ENCODE data around the gene GNB3. TPM values are rescaled to one million over a fixed set of nuclear protein-coding genes. Genes with fewer than 3 reads are reported as not detected.

Gene GNB3
- total and polyA plus RNA-seq, 3 experiments from 2014 or later = 0.48 to 0.78 TPM; not detected in 1

GRCh38 chr12:6833189-6833890 lies 7.4 kb upstream of the GNB3 start:
- H3K9me3 ChIP-seq (ENCODE audit: low read length) = no peaks in the 10 kb centered on the region
- H3K36me3 ChIP-seq (ENCODE audit: insufficient read depth, low read length) = no peaks in the 10 kb centered on the region
- peaks cover 3% of the 10 kb centered on the region for H3K27me3 ChIP-seq (ENCODE audit: insufficient read depth, low read length, poor library complexity, severe bottlenecking)
- peaks cover 12% of the 10 kb centered on the region for H3K4me1 ChIP-seq (ENCODE audit: insufficient read depth, low read length)
- POLR2A ChIA-PET = interaction anchor here (0.6 kb wide), 1 partner anchor 40 kb away, joined by 3 read pairs; the partner anchor contains the start of gene SPSB2
- peaks cover 0 to 24% (median 0%) of the 10 kb centered on the region in 3 donors for H3K36me3 Mint-ChIP-seq
- no peaks in the 10 kb centered on the region for H3K9me3 Mint-ChIP-seq
- H3K4me1 Mint-ChIP-seq = peaks cover 4 to 14% (median 8%) of the 10 kb centered on the region in 3 donors
- DNase-seq = no peak
- H3K27ac Mint-ChIP-seq = no peak overlapping the region
- CTCF ChIA-PET = interaction anchor here (0.6 to 7.5 kb wide), 8 partner anchors 9 to 275 kb away, joined by 3 to 91 read pairs (median 5); partner anchors contain the start of genes CDCA3, MLF2, SPSB2 and USP5
- peaks cover 8 to 10% of the 10 kb centered on the region in 2 donors for H3K27me3 Mint-ChIP-seq
- H3K27ac ChIP-seq (ENCODE audit: low read depth, low read length) = no peak overlapping the region
- no peak overlapping the region for H3K4me3 Mint-ChIP-seq
- no peak overlapping the region for H3K4me3 ChIP-seq (ENCODE audit: low read length)

GRCh38 chr12:6834254-6834653 lies 6.5 kb upstream of the GNB3 start:
- ChIA-PET CTCF (interaction anchor here (1.1 to 7.5 kb wide), 11 partner anchors 9 to 316 kb away, joined by 3 to 91 read pairs (median 5); partner anchors contain the start of genes CDCA3, MLF2, SPSB2 and USP5), POLR2A (interaction anchor here (0.5 to 0.6 kb wide), 2 partner anchors 39 to 113 kb away, joined by 3 to 5 read pairs; partner anchors contain the start of gene SPSB2)
- Mint-ChIP-seq H3K36me3 (peaks cover 0 to 23% (median 0%) of the 10 kb centered on the region in 3 donors), H3K9me3 (no peaks in the 10 kb centered on the region), H3K27ac (peak overlapping the region in 1 of 8 donors; percentile 5), H3K4me3 (peak overlapping the region in 1 of 7 donors; percentile 5), H3K27me3 (peaks cover 5 to 8% of the 10 kb centered on the region in 2 donors), H3K4me1 (peaks cover 4 to 8% (median 6%) of the 10 kb centered on the region in 3 donors)
- Histone ChIP-seq H3K27ac (ENCODE audit: low read depth, low read length) (no peak overlapping the region), H3K4me3 (ENCODE audit: low read length) (no peak overlapping the region), H3K27me3 (ENCODE audit: insufficient read depth, low read length, poor library complexity, severe bottlenecking) (peaks cover 3% of the 10 kb centered on the region), H3K4me1 (ENCODE audit: insufficient read depth, low read length) (peaks cover 12% of the 10 kb centered on the region), H3K36me3 (ENCODE audit: insufficient read depth, low read length) (no peaks in the 10 kb centered on the region), H3K9me3 (ENCODE audit: low read length) (no peaks in the 10 kb centered on the region)
- DNase-seq = no peak

- Mint-ChIP-seq H3K9me3 (no peaks in the 10 kb centered on the region), H3K4me3 (no peak overlapping the region), H3K27me3 (peaks cover 4 to 8% of the 10 kb centered on the region in 2 donors), H3K36me3 (peaks cover 0 to 23% (median 0%) of the 10 kb centered on the region in 3 donors), H3K27ac (peak overlapping the region in 1 of 8 donors; percentile 33), H3K4me1 (peaks cover 0 to 4% (median 3%) of the 10 kb centered on the region in 3 donors)
- Histone ChIP-seq H3K4me1 (ENCODE audit: insufficient read depth, low read length) (peaks cover 6% of the 10 kb centered on the region), H3K27me3 (ENCODE audit: insufficient read depth, low read length, poor library complexity, severe bottlenecking) (no peaks in the 10 kb centered on the region), H3K9me3 (ENCODE audit: low read length) (no peaks in the 10 kb centered on the region), H3K4me3 (ENCODE audit: low read length) (no peak overlapping the region), H3K36me3 (ENCODE audit: insufficient read depth, low read length) (no peaks in the 10 kb centered on the region), H3K27ac (ENCODE audit: low read depth, low read length) (no peak overlapping the region)
- ChIA-PET POLR2A (interaction anchor here (0.6 kb wide), 1 partner anchor 18 kb away, joined by 3 read pairs; no protein-coding TSS in a partner anchor), CTCF (interaction anchor here (0.7 to 7.5 kb wide), 15 partner anchors 10 to 315 kb away, joined by 3 to 91 read pairs (median 5); partner anchors contain the start of genes CDCA3, LPAR5, MLF2 and SPSB2)
- no peak for DNase-seq
Measured at GRCh38 chr12:6834873-6835272, 5.9 kb upstream of the GNB3 start.

- no peak overlapping the region for H3K4me3 ChIP-seq (ENCODE audit: low read length)
- Mint-ChIP-seq H3K27me3 (peaks cover 0 to 2% of the 10 kb centered on the region in 2 donors), H3K9me3 (no peaks in the 10 kb centered on the region), H3K4me1 (peaks cover 0 to 4% (median 3%) of the 10 kb centered on the region in 3 donors), H3K4me3 (no peak overlapping the region), H3K36me3 (peaks cover 0 to 17% (median 0%) of the 10 kb centered on the region in 3 donors), H3K27ac (no peak overlapping the region)
- H3K4me1 ChIP-seq (ENCODE audit: insufficient read depth, low read length) = peaks cover 6% of the 10 kb centered on the region
- no peaks in the 10 kb centered on the region for H3K9me3 ChIP-seq (ENCODE audit: low read length)
- CTCF ChIA-PET = interaction anchor here (0.9 to 7.5 kb wide), 8 partner anchors 12 to 84 kb away, joined by 3 to 91 read pairs (median 6); partner anchors contain the start of genes CDCA3, MLF2, SPSB2 and USP5
- H3K27ac ChIP-seq (ENCODE audit: low read depth, low read length) = no peak overlapping the region
- POLR2A ChIA-PET = interaction anchor here (0.6 kb wide), 1 partner anchor 75 kb away, joined by 3 read pairs; no protein-coding TSS in a partner anchor
- H3K27me3 ChIP-seq (ENCODE audit: insufficient read depth, low read length, poor library complexity, severe bottlenecking) = no peaks in the 10 kb centered on the region
- no peaks in the 10 kb centered on the region for H3K36me3 ChIP-seq (ENCODE audit: insufficient read depth, low read length)
- no peak for DNase-seq
Measured at GRCh38 chr12:6836851-6837250, 3.9 kb upstream of the GNB3 start.

GRCh38 chr12:6837370-6838060 lies 3.2 kb upstream of the GNB3 start:
- CTCF ChIA-PET = interaction anchor here (0.9 to 7.5 kb wide), 7 partner anchors 12 to 85 kb away, joined by 3 to 91 read pairs (median 6); partner anchors contain the start of genes CDCA3, MLF2, SPSB2 and USP5
- Mint-ChIP-seq H3K36me3 (peaks cover 0 to 14% (median 0%) of the 10 kb centered on the region in 3 donors), H3K27me3 (no peaks in the 10 kb centered on the region), H3K27ac (peak overlapping the region in 1 of 8 donors; percentile 75), H3K4me1 (peaks cover 0 to 4% (median 3%) of the 10 kb centered on the region in 3 donors), H3K4me3 (no peak overlapping the region), H3K9me3 (no peaks in the 10 kb centered on the region)
- Histone ChIP-seq H3K4me3 (ENCODE audit: low read length) (no peak overlapping the region), H3K27ac (ENCODE audit: low read depth, low read length) (no peak overlapping the region), H3K36me3 (ENCODE audit: insufficient read depth, low read length) (no peaks in the 10 kb centered on the region), H3K9me3 (ENCODE audit: low read length) (no peaks in the 10 kb centered on the region), H3K27me3 (ENCODE audit: insufficient read depth, low read length, poor library complexity, severe bottlenecking) (no peaks in the 10 kb centered on the region), H3K4me1 (ENCODE audit: insufficient read depth, low read length) (peaks cover 6% of the 10 kb centered on the region)
- POLR2A ChIA-PET = interaction anchor here (0.6 kb wide), 1 partner anchor 75 kb away, joined by 3 read pairs; no protein-coding TSS in a partner anchor
- no peak for DNase-seq

GRCh38 chr12:6838854-6839253 lies 1.9 kb upstream of the GNB3 start:
- peaks cover 6% of the 10 kb centered on the region for H3K4me1 ChIP-seq (ENCODE audit: insufficient read depth, low read length)
- no peaks in the 10 kb centered on the region for H3K9me3 Mint-ChIP-seq
- no peaks in the 10 kb centered on the region for H3K9me3 ChIP-seq (ENCODE audit: low read length)
- H3K27ac ChIP-seq (ENCODE audit: low read depth, low read length) = no peak overlapping the region
- ChIA-PET POLR2A (no interaction called here), CTCF (interaction anchor here (1.9 kb wide), 1 partner anchor 12 kb away, joined by 5 read pairs; no protein-coding TSS in a partner anchor)
- H3K4me3 Mint-ChIP-seq = no peak overlapping the region
- peaks cover 0 to 10% (median 0%) of the 10 kb centered on the region in 3 donors for H3K36me3 Mint-ChIP-seq
- no peaks in the 10 kb centered on the region for H3K27me3 ChIP-seq (ENCODE audit: insufficient read depth, low read length, poor library complexity, severe bottlenecking)
- no peak overlapping the region for H3K27ac Mint-ChIP-seq
- no peaks in the 10 kb centered on the region for H3K27me3 Mint-ChIP-seq
- DNase-seq = no peak
- no peak overlapping the region for H3K4me3 ChIP-seq (ENCODE audit: low read length)
- H3K4me1 Mint-ChIP-seq = peaks cover 0 to 4% (median 3%) of the 10 kb centered on the region in 3 donors
- no peaks in the 10 kb centered on the region for H3K36me3 ChIP-seq (ENCODE audit: insufficient read depth, low read length)

GRCh38 chr12:6839482-6840201 lies 1.1 kb upstream of the GNB3 start:
- H3K9me3 Mint-ChIP-seq = no peaks in the 10 kb centered on the region

More at GRCh38 chr12:6839482-6840201, 1.1 kb upstream of the GNB3 start:
- DNase-seq = no peak
- Histone ChIP-seq H3K4me3 (ENCODE audit: low read length) (no peak overlapping the region), H3K9me3 (ENCODE audit: low read length) (no peaks in the 10 kb centered on the region), H3K4me1 (ENCODE audit: insufficient read depth, low read length) (peaks cover 6% of the 10 kb centered on the region), H3K27me3 (ENCODE audit: insufficient read depth, low read length, poor library complexity, severe bottlenecking) (no peaks in the 10 kb centered on the region), H3K27ac (ENCODE audit: low read depth, low read length) (no peak overlapping the region), H3K36me3 (ENCODE audit: insufficient read depth, low read length) (no peaks in the 10 kb centered on the region)
- no peak overlapping the region for H3K27ac Mint-ChIP-seq
- H3K36me3 Mint-ChIP-seq = peaks cover 0 to 7% (median under 1%) of the 10 kb centered on the region in 3 donors
- H3K27me3 Mint-ChIP-seq = no peaks in the 10 kb centered on the region
- ChIA-PET POLR2A (no interaction called here), CTCF (interaction anchor here (1.9 kb wide), 1 partner anchor 13 kb away, joined by 5 read pairs; no protein-coding TSS in a partner anchor)
- no peak overlapping the region for H3K4me3 Mint-ChIP-seq
- H3K4me1 Mint-ChIP-seq = peaks cover 0 to 4% (median 3%) of the 10 kb centered on the region in 3 donors

Data from CD8-positive, alpha-beta memory T cell (primary cell).